A549 treated with RU486 at 1 μM for 4 hours (cell line): Measurements from ENCODE around the gene ACAP1. TPM values are rescaled to one million over a fixed set of nuclear protein-coding genes. Genes with fewer than 3 reads are reported as not detected.

Source experiments
- total RNA-seq: library from RNA; stranded (reverse); fragments of 200-300 nt; extraction: Qiagen RNA extraction; gene quantifications from 5 replicates; pipeline ENCODE4 v1.2.3, GENCODE V29; 2022; ENCODE audit warnings: low read depth

The ACAP1 gene
- 0.74 to 8.9 TPM (median 4.6 TPM) in 5 replicates for total RNA-seq

DNA sequence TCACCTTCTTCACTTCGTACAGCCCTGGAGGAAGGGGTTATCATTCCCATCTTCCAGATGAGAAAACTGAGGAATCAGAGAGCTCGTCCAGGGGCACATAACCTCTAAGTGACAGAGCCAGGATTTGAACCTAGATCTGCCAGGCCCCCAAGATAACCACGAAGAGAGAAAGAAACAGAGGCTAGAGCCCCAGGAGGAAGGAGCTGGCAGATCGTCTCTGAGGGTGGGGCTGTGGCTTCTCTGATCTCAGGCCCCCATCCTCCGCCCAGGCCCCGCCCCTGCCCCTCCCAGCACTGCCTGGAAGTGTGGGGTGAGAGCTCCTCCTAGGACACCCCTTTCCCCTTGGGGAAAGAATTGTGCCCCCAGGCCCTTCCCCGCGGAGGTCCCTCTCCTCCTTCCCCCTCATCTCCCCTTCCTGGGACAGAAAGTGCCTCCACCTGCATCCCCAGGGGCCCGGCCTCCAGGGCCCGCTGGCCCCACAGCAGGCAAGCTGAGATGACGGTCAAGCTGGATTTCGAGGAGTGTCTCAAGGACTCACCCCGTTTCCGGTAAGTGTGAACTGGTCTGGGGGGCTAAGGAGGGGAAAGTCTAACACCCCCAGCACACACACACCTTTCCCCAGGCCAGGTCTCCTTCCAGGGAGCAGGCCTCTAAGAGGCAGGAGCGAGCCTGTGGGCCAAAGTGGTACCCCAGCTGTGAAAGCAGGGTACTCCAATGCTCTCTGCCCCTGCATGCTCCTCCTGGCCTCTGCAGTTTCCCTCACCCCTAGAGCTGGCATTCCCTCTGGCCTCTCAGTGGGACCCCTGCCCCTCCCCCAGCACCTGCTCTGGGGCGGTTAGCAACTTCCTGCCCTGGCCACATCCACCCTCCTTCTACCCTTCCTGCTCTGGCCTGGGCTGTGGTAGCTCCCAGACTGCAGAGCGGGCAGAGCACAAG lies at the start of gene ACAP1:
ACAP1 (plus strand) TSS at position 290 of the 936 bp plus-strand sequence; CDS start at position 496, 206 bp downstream.

GRCh38 chr17:7294614-7295153 lies 41.6 kb upstream of the ACAP1 start, which contains the start of gene YBX2:
Gene YBX2, minus strand, starts transcription at chr17:7294639. Its CDS starts 139 bp downstream, at chr17:7294500.

DNA sequence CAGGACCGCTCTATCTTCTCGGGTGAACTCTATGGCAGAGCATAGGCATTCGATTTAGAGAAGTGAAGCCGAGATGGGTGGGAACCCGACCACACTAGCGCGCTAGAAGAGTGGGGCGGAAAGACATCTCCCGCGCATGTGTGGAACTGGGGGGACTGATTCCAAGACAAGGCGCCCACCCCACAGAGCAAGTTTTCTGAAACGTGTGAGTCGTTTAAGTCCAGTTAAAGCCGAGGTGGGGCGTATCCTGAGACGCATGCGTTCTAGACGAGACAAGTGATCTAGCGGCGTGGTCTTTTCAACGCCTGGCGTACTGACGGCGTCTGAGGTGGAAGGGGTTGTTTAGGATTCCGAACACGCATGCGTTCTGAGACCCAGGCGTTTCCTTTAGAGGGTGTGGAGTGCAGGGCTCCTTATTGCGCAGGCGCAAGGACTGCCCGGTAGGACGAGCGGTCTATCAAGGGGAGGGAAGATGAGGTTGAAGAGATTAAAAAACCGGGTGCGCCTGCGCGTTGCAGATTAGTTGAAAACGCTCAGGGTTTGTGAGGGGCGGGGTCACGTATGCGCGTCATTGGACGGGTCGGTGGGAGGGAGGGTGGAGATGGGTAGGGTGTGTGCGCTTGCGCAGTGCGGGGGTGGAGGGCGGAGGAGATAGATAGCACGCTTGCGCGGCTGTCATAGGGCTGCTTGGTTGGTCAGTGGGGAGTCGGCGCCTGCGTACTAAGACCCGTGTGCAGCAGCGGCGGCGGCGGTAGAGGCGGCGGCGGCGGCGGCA lies 29.2 kb upstream of the ACAP1 start, which contains the start of gene EIF5A:
EIF5A (plus strand) TSS at position 718 of the 775 bp plus-strand sequence. CDS start 2,008 bp downstream, outside the sequence.

GRCh38 chr17:7314719-7315569 lies 21.4 kb upstream of the ACAP1 start, which contains the start of gene GPS2:
Gene GPS2, minus strand, starts transcription at chr17:7315360. Its CDS starts 308 bp downstream, at chr17:7315052.

GRCh38 chr17:7328840-7329373 lies 7.4 kb upstream of the ACAP1 start, which contains the start of gene NEURL4:
Gene NEURL4, minus strand, starts transcription at chr17:7329335. Its CDS starts 23 bp downstream, at chr17:7329312.

DNA sequence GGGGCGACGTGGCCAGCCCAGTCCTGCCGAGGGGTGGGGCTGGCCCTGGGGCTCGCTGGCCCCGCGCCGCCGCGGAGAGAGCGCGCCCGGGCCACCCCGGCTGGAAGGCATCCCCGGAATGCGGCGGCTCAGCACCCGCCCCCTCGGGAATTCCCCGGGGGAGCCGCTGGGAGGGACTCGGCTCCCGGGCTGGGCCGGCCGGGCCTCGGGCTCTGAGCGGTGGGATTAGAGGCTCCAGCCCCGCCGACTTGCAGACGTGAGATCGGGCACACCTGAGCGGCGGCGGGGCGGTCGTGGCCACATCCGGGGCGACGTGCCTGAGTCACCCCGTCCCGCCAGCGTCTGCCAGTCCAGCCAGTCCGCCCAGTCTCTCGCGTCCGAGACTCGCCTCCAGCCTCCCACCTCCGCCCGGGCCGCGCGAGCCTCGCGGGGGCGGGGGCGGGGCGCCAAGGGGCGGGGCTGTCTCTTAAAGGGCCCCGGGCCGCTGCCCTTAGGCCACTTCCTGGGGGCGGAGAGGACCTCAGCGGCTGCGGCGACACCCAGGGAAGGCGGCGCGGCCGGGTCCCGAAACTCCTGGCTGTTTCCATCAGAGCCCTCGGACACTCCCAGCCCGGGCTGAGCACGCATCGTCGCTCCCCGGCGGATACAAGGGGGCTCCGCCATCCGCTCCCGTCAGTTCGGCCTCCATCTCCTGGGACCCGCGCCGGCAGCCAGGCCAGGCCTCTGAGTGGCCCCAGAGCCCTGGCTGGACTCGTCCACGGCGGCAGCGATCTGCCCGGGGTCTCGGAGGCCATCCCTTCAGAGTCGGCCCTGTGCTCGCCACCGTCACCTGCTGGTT lies 15.6 kb downstream of the ACAP1 start, which contains the start of gene KCTD11:
KCTD11 (plus strand) TSS at position 498 of the 838 bp plus-strand sequence.

GRCh38 chr17:7355053-7355452 lies 18.7 kb downstream of the ACAP1 start, which contains the start of gene TMEM95:
Gene TMEM95, plus strand, starts transcription at chr17:7355156. Its CDS starts 49 bp downstream, at chr17:7355205.

GRCh38 chr17:7380855-7381683 lies 44.7 kb downstream of the ACAP1 start, which contains the start of gene TNK1:
Gene TNK1, plus strand, starts transcription at chr17:7381089. Its CDS starts 1,838 bp downstream, at chr17:7382927.

GRCh38 chr17:7394452-7395191 lies 58.3 kb downstream of the ACAP1 start, which contains the start of gene PLSCR3:
Gene PLSCR3, minus strand, starts transcription at chr17:7394525. Its CDS starts 415 bp downstream, at chr17:7394110.

Other genes starting within 250 kb of the ACAP1 start
- 0.36 TPM in 1 of 5 replicates, not detected in the others for gene ASGR2, start 221.7 kb upstream of the ACAP1 start, total RNA-seq
- gene ASGR1, start 157.2 kb upstream of the ACAP1 start, total RNA-seq: 1.0 to 1.5 TPM (median 1.3 TPM) in 5 replicates
- 7.2 to 10.7 TPM (median 8.9 TPM) in 5 replicates for gene DLG4, start 116.7 kb upstream of the ACAP1 start, total RNA-seq
- gene ACADVL, start 116.6 kb upstream of the ACAP1 start, total RNA-seq: 373 to 531 TPM (median 506 TPM) in 5 replicates
- gene DVL2, start 102.0 kb upstream of the ACAP1 start, total RNA-seq: 26.1 to 39.5 TPM (median 37.0 TPM) in 5 replicates
- gene PHF23, start 97.1 kb upstream of the ACAP1 start, total RNA-seq: 82.3 to 110 TPM (median 92.2 TPM) in 5 replicates
- 678 to 759 TPM (median 700 TPM) in 5 replicates for gene GABARAP, start 94.1 kb upstream of the ACAP1 start, total RNA-seq
- gene CTDNEP1, start 84.8 kb upstream of the ACAP1 start, total RNA-seq: 210 to 241 TPM (median 229 TPM) in 5 replicates
- 110 to 138 TPM (median 124 TPM) in 5 replicates for gene ELP5, start 84.3 kb upstream of the ACAP1 start, total RNA-seq
- gene CLDN7, start 74.1 kb upstream of the ACAP1 start, total RNA-seq: 0.57 to 1.5 TPM (median 0.71 TPM) in 5 replicates
- gene SLC2A4, start 54.8 kb upstream of the ACAP1 start, total RNA-seq: 0.07 to 0.29 TPM (median 0.17 TPM) in 5 replicates
- 0.32 to 0.80 TPM (median 0.41 TPM) in 5 replicates for gene YBX2, start 41.9 kb upstream of the ACAP1 start, total RNA-seq
- 1,703 to 1,867 TPM (median 1,727 TPM) in 5 replicates for gene EIF5A, start 28.9 kb upstream of the ACAP1 start, total RNA-seq
- gene GPS2, start 21.2 kb upstream of the ACAP1 start, total RNA-seq: 86.5 to 109 TPM (median 99.7 TPM) in 5 replicates
- 21.8 to 31.5 TPM (median 27.2 TPM) in 5 replicates for gene NEURL4, start 7.2 kb upstream of the ACAP1 start, total RNA-seq
- 10.7 to 15.4 TPM (median 12.9 TPM) in 5 replicates for gene KCTD11, start 15.6 kb downstream of the ACAP1 start, total RNA-seq
- gene TMEM95, start 18.6 kb downstream of the ACAP1 start, total RNA-seq: not detected in 5 replicates
- gene TNK1, start 44.6 kb downstream of the ACAP1 start, total RNA-seq: 1.5 to 2.1 TPM (median 1.9 TPM) in 5 replicates
- 35.0 to 47.4 TPM (median 36.8 TPM) in 5 replicates for gene PLSCR3, start 58.0 kb downstream of the ACAP1 start, total RNA-seq
- 183 to 235 TPM (median 214 TPM) in 5 replicates for gene TMEM256, start 67.6 kb downstream of the ACAP1 start, total RNA-seq
- gene NLGN2, start 71.3 kb downstream of the ACAP1 start, total RNA-seq: 13.0 to 21.8 TPM (median 16.6 TPM) in 5 replicates
- gene SPEM1, start 83.8 kb downstream of the ACAP1 start, total RNA-seq: not detected in 5 replicates
- 0.08 TPM in 1 of 5 replicates, not detected in the others for gene SPEM2, start 89.1 kb downstream of the ACAP1 start, total RNA-seq
- not detected in 5 replicates for gene SPEM3, start 92.3 kb downstream of the ACAP1 start, total RNA-seq
- 8.7 to 15.2 TPM (median 12.6 TPM) in 5 replicates for gene TMEM102, start 98.9 kb downstream of the ACAP1 start, total RNA-seq
- gene FGF11, start 103.0 kb downstream of the ACAP1 start, total RNA-seq: 0.74 to 1.4 TPM (median 1.2 TPM) in 5 replicates
- gene CHRNB1, start 108.5 kb downstream of the ACAP1 start, total RNA-seq: 5.7 to 8.0 TPM (median 7.2 TPM) in 5 replicates
- 17.8 to 24.3 TPM (median 22.7 TPM) in 5 replicates for gene ZBTB4, start 143.1 kb downstream of the ACAP1 start, total RNA-seq
- gene SLC35G6, start 144.9 kb downstream of the ACAP1 start, total RNA-seq: not detected in 5 replicates
- gene POLR2A, start 147.8 kb downstream of the ACAP1 start, total RNA-seq: 62.1 to 84.5 TPM (median 77.7 TPM) in 5 replicates
- 8.8 to 13.0 TPM (median 10.7 TPM) in 5 replicates for gene TNFSF12, start 212.5 kb downstream of the ACAP1 start, total RNA-seq
- gene TNFSF13, start 222.2 kb downstream of the ACAP1 start, total RNA-seq: 0.72 to 1.5 TPM (median 1.1 TPM) in 5 replicates
- gene SENP3, start 225.4 kb downstream of the ACAP1 start, total RNA-seq: 93.8 to 107 TPM (median 95.9 TPM) in 5 replicates
- 31.7 to 44.5 TPM (median 39.7 TPM) in 5 replicates for gene CD68, start 243.1 kb downstream of the ACAP1 start, total RNA-seq
- 117 to 140 TPM (median 122 TPM) in 5 replicates for gene MPDU1, start 247.3 kb downstream of the ACAP1 start, total RNA-seq